SU-DHL-6 (cell line): ENCODE results near the gene UBAC2.

Source experiments
- H2AFZ ChIP-seq: fragments of 200-600 bp; sonication (generic); 2 replicates; pipeline ENCODE4 v1.6.1; 2014; ENCODE audit warnings: low read depth, mild to moderate bottlenecking, moderate library complexity, mixed read lengths, antibody characterized with exemption, low read length; ENCODE audit not compliant: severe bottlenecking
- H3F3A ChIP-seq: fragments of 200-600 bp; shearing (Covaris generic); 2 replicates; pipeline ENCODE4 v1.6.0; 2016; ENCODE audit warnings: antibody characterized with exemption, mild to moderate bottlenecking; ENCODE audit not compliant: insufficient read depth
- H3K27ac ChIP-seq: fragments of 200-600 bp; sonication (generic); 2 replicates; pipeline ENCODE4 v1.5.1; 2016; ENCODE audit warnings: low read depth, mild to moderate bottlenecking, low read length, moderate library complexity, mixed read lengths
- H3K27me3 ChIP-seq: fragments of 200-600 bp; sonication (generic), shearing (Covaris generic); 2 replicates; pipeline ENCODE4 v1.6.0; 2014; ENCODE audit warnings: mild to moderate bottlenecking, low read length
- H3K36me3 ChIP-seq: fragments of 200-600 bp; sonication (generic); 2 replicates; pipeline ENCODE4 v1.6.1; 2014; ENCODE audit warnings: mild to moderate bottlenecking, low read length, mixed read lengths
- H3K4me2 ChIP-seq: fragments of 300-600, 200-600 bp; shearing (Covaris generic), sonication (generic); 2 replicates; pipeline ENCODE4 v1.6.0; 2014; ENCODE audit warnings: low read length, low read depth, mild to moderate bottlenecking; ENCODE audit not compliant: poor library complexity, severe bottlenecking
- H3K4me3 ChIP-seq: fragments of 200-600 bp; sonication (generic); 2 replicates; pipeline ENCODE4 v1.5.1; 2014; ENCODE audit warnings: antibody characterized with exemption, low read length, mild to moderate bottlenecking, mixed read lengths; ENCODE audit not compliant: insufficient read depth, poor library complexity, severe bottlenecking
- H3K79me2 ChIP-seq: fragments of 200-600 bp; sonication (generic); 2 replicates; pipeline ENCODE4 v1.6.1; 2014; ENCODE audit warnings: mild to moderate bottlenecking, low read length, moderate library complexity; ENCODE audit not compliant: insufficient read depth
- H3K9ac ChIP-seq: fragments of 200-600 bp; sonication (generic); 2 replicates; pipeline ENCODE4 v1.7.0; 2014; ENCODE audit warnings: mild to moderate bottlenecking, low read length
- H3K9me2 ChIP-seq: fragments of 200-600 bp; sonication (generic); replicated peaks from 2 replicates; pipeline ENCODE4 v1.6.1; 2014; ENCODE audit warnings: low read length; ENCODE audit not compliant: insufficient read depth
- H3K9me3 ChIP-seq: fragments of 200-600 bp; sonication (generic); 2 replicates; pipeline ENCODE4 v1.6.1; 2014; ENCODE audit warnings: low read length, mixed read lengths; ENCODE audit not compliant: insufficient read depth
- H4K20me1 ChIP-seq: fragments of 200-600 bp; sonication (generic); 2 replicates; pipeline ENCODE4 v1.6.1; 2014; ENCODE audit warnings: low read depth, mild to moderate bottlenecking, antibody characterized with exemption, low read length, moderate library complexity, mixed read lengths
- CTCF ChIP-seq: fragments of 200-600 bp; sonication (generic); IDR thresholded peaks from one replicate; pipeline ENCODE4 v1.5.1; 2017; ENCODE audit warnings: antibody characterized with exemption, mild to moderate bottlenecking, low read length, moderate library complexity; ENCODE audit not compliant: insufficient read depth, poor library complexity, severe bottlenecking
- EZH2phosphoT487 ChIP-seq: fragments of 200-600 bp; sonication (generic), shearing (Covaris generic); conservative IDR thresholded peaks from 2 replicates; pipeline ENCODE4 v1.6.1; 2018; ENCODE audit warnings: mild to moderate bottlenecking, antibody characterized with exemption, low read length, moderate library complexity, mixed read lengths

The UBAC2 gene

GRCh38 chr13:99296398-99296797 lies 95.7 kb downstream of the UBAC2 start:
- Histone ChIP-seq H3K27me3 (no peaks in the 10 kb centered on the region), H3K9me3 (no peaks in the 10 kb centered on the region), H3K4me2 (no peak overlapping the region), H3K27ac (no peak overlapping the region), H3K9ac (no peak overlapping the region), H3K36me3 (no peaks in the 10 kb centered on the region), H3K9me2 (no peaks in the 10 kb centered on the region), H3F3A (no peaks in the 10 kb centered on the region), H4K20me1 (peaks cover 4% of the 10 kb centered on the region), H2AFZ (no peak overlapping the region), H3K79me2 (no peaks in the 10 kb centered on the region), H3K4me3 (no peak overlapping the region)
- TF ChIP-seq CTCF (no peak), EZH2phosphoT487 (no peak)

DNA sequence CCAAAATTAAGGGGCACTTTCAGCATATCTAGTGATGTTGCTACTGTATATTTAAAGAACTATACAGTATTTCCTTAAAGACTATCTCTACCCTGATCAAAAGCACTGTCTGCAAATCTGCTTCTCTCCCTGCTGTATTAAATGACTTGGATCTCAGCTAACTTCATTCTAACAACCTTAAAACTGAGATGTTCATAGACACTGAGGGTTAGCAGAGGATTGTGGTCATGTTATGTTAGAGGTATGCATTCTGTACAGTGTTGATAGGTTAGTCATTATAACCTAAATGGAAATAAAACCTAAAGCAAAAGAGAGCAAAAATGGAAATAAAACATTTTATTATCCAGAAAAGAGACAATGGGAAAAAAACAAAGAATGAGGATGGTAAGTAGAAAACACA lies 96.7 kb downstream of the UBAC2 start:
- TF ChIP-seq CTCF (no peak), EZH2phosphoT487 (no peak)
- Histone ChIP-seq H3K79me2 (no peaks in the 10 kb centered on the region), H2AFZ (no peak overlapping the region), H3K9me2 (no peaks in the 10 kb centered on the region), H3K27ac (no peak overlapping the region), H3K9ac (no peak overlapping the region), H3K4me3 (no peak overlapping the region), H4K20me1 (peaks cover 4% of the 10 kb centered on the region), H3K9me3 (no peaks in the 10 kb centered on the region), H3K36me3 (no peaks in the 10 kb centered on the region), H3K27me3 (no peaks in the 10 kb centered on the region), H3K4me2 (no peak overlapping the region), H3F3A (no peaks in the 10 kb centered on the region)

- no peaks in the 10 kb centered on the region for H3K9me2 ChIP-seq
- no peaks in the 10 kb centered on the region for H3K79me2 ChIP-seq
- no peak overlapping the region for H2AFZ ChIP-seq
- H3K9ac ChIP-seq, result no peak overlapping the region
- no peak overlapping the region for H3K4me2 ChIP-seq
- H3K27me3 ChIP-seq, result no peaks in the 10 kb centered on the region
- H4K20me1 ChIP-seq, result peaks cover 4% of the 10 kb centered on the region
- no peak overlapping the region for H3K4me3 ChIP-seq
- H3K9me3 ChIP-seq, result no peaks in the 10 kb centered on the region
- H3K27ac ChIP-seq, result no peak overlapping the region
- no peaks in the 10 kb centered on the region for H3F3A ChIP-seq
- TF ChIP-seq EZH2phosphoT487, result no peak
- no peak for TF ChIP-seq CTCF
- H3K36me3 ChIP-seq, result no peaks in the 10 kb centered on the region
Measured at GRCh38 chr13:99298056-99298455, 97.4 kb downstream of the UBAC2 start.
